ENCODE data around the gene TLE2. TPM values are rescaled to one million over a fixed set of nuclear protein-coding genes. Genes with fewer than 3 reads are reported as not detected.

Gene TLE2
- total and polyA plus RNA-seq, 9 of the 15 experiments (the other 6 are each of a cell fraction or from before 2014, with no cell fraction given) = 0.35 to 13.1 (median 6.2) TPM

DNA sequence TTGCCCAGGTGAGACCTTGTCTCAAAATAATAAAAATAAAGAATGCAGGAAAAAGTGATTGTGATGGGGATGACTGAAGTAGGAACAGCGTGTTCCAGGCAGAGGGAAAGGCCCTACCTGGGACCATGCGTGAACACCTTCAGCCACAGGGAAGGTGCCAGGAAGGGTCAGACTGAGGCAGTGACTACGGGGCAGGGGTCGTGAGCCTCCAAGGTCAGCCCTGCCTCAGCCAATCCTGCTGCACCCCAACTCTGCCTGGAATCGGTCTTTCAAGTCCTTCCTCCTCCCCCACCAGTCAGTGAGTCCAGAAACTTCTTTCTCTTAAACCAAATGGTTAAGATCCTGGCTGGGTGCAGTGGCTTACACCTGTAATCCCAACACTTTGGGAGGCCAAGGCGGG lies 16.1 kb upstream of the TLE2 start:
- WGBS (ENCODE audit: insufficient coverage, low coverage, missing lambda C conversion rate) = 80% methylated on average over 6 of the region's 6 CpGs
- CTCF ChIA-PET (ENCODE audit: low intra/inter-chr PET ratio) = no interaction called here
- FAIRE-seq = no peak

DNA sequence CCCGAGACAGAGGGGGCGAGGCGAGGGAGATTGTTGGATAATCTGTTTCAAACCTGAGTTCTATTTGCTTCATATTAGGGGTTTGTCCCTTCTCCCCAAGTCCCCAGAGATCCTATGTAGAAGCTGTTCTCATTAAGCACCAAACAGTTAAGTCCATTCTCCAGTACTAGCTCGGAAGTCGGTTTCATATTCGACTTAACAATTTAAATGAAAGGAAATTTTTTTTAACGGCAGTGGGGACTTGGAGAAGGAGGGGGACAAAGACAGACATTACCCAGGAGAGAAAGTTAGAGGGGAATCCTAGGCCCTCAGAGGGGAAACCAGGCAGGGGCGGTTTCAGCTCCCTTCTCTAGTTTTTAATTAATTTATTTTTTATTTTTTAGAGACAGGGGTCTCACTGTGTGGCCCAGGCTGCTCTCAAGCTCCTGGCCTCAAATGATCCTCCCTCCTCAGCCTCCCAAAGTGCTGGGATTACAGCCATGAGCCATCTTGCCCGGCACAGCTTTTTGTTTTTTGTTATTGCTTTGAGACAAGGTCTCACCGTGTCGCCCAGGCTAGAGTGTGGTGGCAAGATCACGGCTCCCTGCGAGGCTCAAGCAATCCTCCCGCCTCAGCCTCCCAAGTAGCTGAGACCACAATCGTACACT lies 13.7 kb upstream of the TLE2 start:
- Histone ChIP-seq H3K79me2 (ENCODE audit: control insufficient read depth, insufficient read depth, low read length) (no peaks in the 10 kb centered on the region), H3K4me1 (replicated peaks in 1 of 2; ENCODE audit: control insufficient read depth in 2 of 2, insufficient read depth in 2 of 2, low read length in 2 of 2) (peaks cover 27 to 48% of the 10 kb centered on the region in 2 experiments), H3K27ac (ENCODE audit: extremely low read depth, low read depth, low read length) (peak overlapping the region; percentile 61), H3K9me1 (ENCODE audit: control insufficient read depth, insufficient read depth, low read length) (no peaks in the 10 kb centered on the region), H3K4me2 (ENCODE audit: insufficient read depth, low read length) (0 out of 2 replicates have a peak overlapping the region, but pooled peaks have one; percentile 39), H3K27me3 (ENCODE audit: control insufficient read depth in 2 of 2, insufficient read depth in 2 of 2, low read length in 2 of 2) (no peaks in the 10 kb centered on the region), H2AFZ (ENCODE audit: low read depth, low read length) (peak overlapping the region; percentile 76), H3K4me3 (no peak overlapping the region), H3K9me3 (replicated peaks; ENCODE audit: control insufficient read depth, insufficient read depth, low read depth, low read length) (no peaks in the 10 kb centered on the region), H3K9ac (ENCODE audit: insufficient read depth in 1 of 2, low read depth in 2 of 2, low read length in 2 of 2) (peak overlapping the region in 1 of 2 experiments; percentile 59; a peak in 2 of 4 replicates), H4K20me1 (replicated peaks; ENCODE audit: control insufficient read depth, insufficient read depth, low read length) (no peaks in the 10 kb centered on the region), H3K36me3 (ENCODE audit: control insufficient read depth, insufficient read depth, low read length) (no peaks in the 10 kb centered on the region)
- intact Hi-C loops (cut with micrococcal nuclease) (no loop called here), in situ Hi-C loops (cut with MboI) (no loop called here)
- BruUV-seq (replicated peaks) = no TSS peak
- CTCF ChIA-PET (ENCODE audit: low intra/inter-chr PET ratio) = no interaction called here
- DNase-seq (ENCODE audit: extremely low read depth in 1 of 4, low spot score in 3 of 4) (no peak), FAIRE-seq (peak; percentile 70), ATAC-seq (no peak)
- 60% methylated on average over 12 of the region's 15 CpGs for WGBS (ENCODE audit: insufficient coverage, low coverage, missing lambda C conversion rate)
- POLR2A ChIA-PET = interaction anchor here (0.6 to 0.9 kb wide), 7 partner anchors 11 to 76 kb away, joined by 3 to 7 read pairs (median 3); no protein-coding TSS in a partner anchor
- peak; percentile 28 for TF ChIP-seq RBM25 (IDR thresholded peaks at IDR 0.05; ENCODE audit: low read depth, low read length, severe bottlenecking)
- 0 out of 2 replicates have a peak, but pooled peaks have one; percentile 53 for TF ChIP-seq BCOR (IDR thresholded peaks at IDR 0.05)
- 0 out of 2 replicates have a peak, but pooled peaks have one; percentile 37 for TF ChIP-seq SMARCA5 (IDR thresholded peaks at IDR 0.05)
- no peak for TF ChIP-seq ZNF232 (CRISPR knock-in tag; IDR thresholded peaks at IDR 0.05)
- peak; percentile 79 for TF ChIP-seq ZNF121 (CRISPR knock-in tag; conservative IDR thresholded peaks at IDR 0.05)

More for the DNA sequence above, 16.1 kb upstream of the TLE2 start:
- TF ChIP-seq SRSF7 (optimal IDR thresholded peaks at IDR 0.05; ENCODE audit: low read depth, low read length) (no peak), NFE2 (IDR thresholded peaks at IDR 0.05; ENCODE audit: low read depth) (no peak), PTTG1 (tag; IDR thresholded peaks at IDR 0.05; ENCODE audit: low read depth) (no peak), TCF7 (IDR thresholded peaks at IDR 0.05; ENCODE audit: borderline replicate concordance) (no peak), POLR2AphosphoS5 (IDR thresholded peaks at IDR 0.05; ENCODE audit: control insufficient read depth, insufficient read depth, low read depth, low read length) (no peak), ZNF436 (CRISPR knock-in tag; IDR thresholded peaks at IDR 0.05) (no peak)
- peaks cover 21 to 46% of the 10 kb centered on the region in 2 experiments for H3K4me1 ChIP-seq (replicated peaks in 1 of 2; ENCODE audit: control insufficient read depth in 2 of 2, insufficient read depth in 2 of 2, low read length in 2 of 2)
- H3K4me2 ChIP-seq (ENCODE audit: insufficient read depth, low read length) = no peak overlapping the region
- H3K9me3 ChIP-seq (replicated peaks; ENCODE audit: control insufficient read depth, insufficient read depth, low read depth, low read length) = no peaks in the 10 kb centered on the region
- H3K9ac ChIP-seq (ENCODE audit: insufficient read depth in 1 of 2, low read depth in 2 of 2, low read length in 2 of 2) = peak overlapping the region in 1 of 2 experiments; percentile 63; a peak in 1 of 4 replicates
- H3K4me3 ChIP-seq = no peak overlapping the region
- no peaks in the 10 kb centered on the region for H3K79me2 ChIP-seq (ENCODE audit: control insufficient read depth, insufficient read depth, low read length)
- H3K36me3 ChIP-seq (ENCODE audit: control insufficient read depth, insufficient read depth, low read length) = no peaks in the 10 kb centered on the region
- in situ Hi-C loops (cut with MboI) (no loop called here), intact Hi-C loops (cut with micrococcal nuclease) (no loop called here)
- no peaks in the 10 kb centered on the region for H3K27me3 ChIP-seq (ENCODE audit: control insufficient read depth in 2 of 2, insufficient read depth in 2 of 2, low read length in 2 of 2)
- no peaks in the 10 kb centered on the region for H4K20me1 ChIP-seq (replicated peaks; ENCODE audit: control insufficient read depth, insufficient read depth, low read length)
- DNase-seq (ENCODE audit: extremely low read depth in 1 of 4, low spot score in 3 of 4) (no peak), ATAC-seq (no peak)
- H3K9me1 ChIP-seq (ENCODE audit: control insufficient read depth, insufficient read depth, low read length) = no peaks in the 10 kb centered on the region
- POLR2A ChIA-PET = interaction anchor here (1.6 kb wide), 1 partner anchor 9 kb away, joined by 8 read pairs; no protein-coding TSS in a partner anchor
- H2AFZ ChIP-seq (ENCODE audit: low read depth, low read length) = no peak overlapping the region
- no peak overlapping the region for H3K27ac ChIP-seq (ENCODE audit: extremely low read depth, low read depth, low read length)
- no TSS peak for BruUV-seq (replicated peaks)
